Loucy (cell line): ENCODE results near the gene CSTPP1.

Source experiments
- CTCF ChIP-seq: fragments of 200-600 bp; sonication (generic); conservative IDR thresholded peaks from 2 replicates; pipeline ENCODE4 v1.5.1; 2014; ENCODE audit warnings: mild to moderate bottlenecking, antibody characterized with exemption, low read length
- EZH2phosphoT487 ChIP-seq: fragments of 200-600 bp; IDR thresholded peaks from 2 replicates; pipeline ENCODE4 v1.6.1; 2018; ENCODE audit warnings: antibody characterized with exemption, mild to moderate bottlenecking, moderate library complexity, borderline replicate concordance

GRCh38 chr11:47180006-47180787 lies 243.6 kb downstream of the CSTPP1 start:
- no peak for TF ChIP-seq CTCF
- TF ChIP-seq EZH2phosphoT487 = no peak
